ENCODE measurements around the gene ABCG5.

Gene ABCG5

DNA sequence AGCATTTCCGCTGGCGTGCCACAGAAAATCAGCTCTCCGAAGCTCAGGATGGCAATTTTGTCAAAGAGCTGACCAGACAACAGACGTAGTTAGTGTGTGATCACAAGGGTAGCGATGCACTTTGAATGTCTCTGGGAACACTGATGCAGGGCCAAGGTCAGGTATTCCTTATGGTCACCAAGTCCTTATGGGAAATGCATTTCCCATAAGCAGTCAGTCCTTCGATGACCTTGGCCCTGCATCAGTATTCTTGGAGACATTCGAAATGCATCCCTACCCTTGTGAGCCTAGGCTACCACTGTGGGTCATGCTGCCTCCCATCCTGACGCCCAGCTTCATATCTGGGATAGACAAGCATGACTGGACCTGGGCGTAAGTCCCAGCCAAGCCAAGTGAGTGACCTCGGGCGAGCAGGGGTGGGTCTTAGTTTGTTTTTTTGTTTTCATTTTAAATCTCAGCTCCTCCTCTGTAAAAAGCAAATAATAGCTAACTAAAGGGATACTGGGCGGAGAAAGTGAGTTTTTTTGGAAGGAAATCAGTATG, 13.6 kb downstream of the ABCG5 start:
- H2AFZ ChIP-seq (ENCODE audit: low read length, unreplicated experiment), result no peak overlapping the region
- no peak overlapping the region for H3K27ac ChIP-seq (ENCODE audit: low read depth, low read length)
- no peak overlapping the region for H3K4me3 ChIP-seq (ENCODE audit: low read depth, low read length)
- peaks cover 50% of the 10 kb centered on the region for H3K27me3 ChIP-seq (ENCODE audit: insufficient read depth, low read length)
- H3K4me1 ChIP-seq (ENCODE audit: control insufficient read depth, insufficient read depth, low read length, unreplicated experiment), result no peaks in the 10 kb centered on the region
- H3K36me3 ChIP-seq (ENCODE audit: insufficient read depth, low read length), result no peaks in the 10 kb centered on the region
- H3K79me2 ChIP-seq (ENCODE audit: control insufficient read depth, insufficient read depth, low read length, unreplicated experiment), result no peaks in the 10 kb centered on the region

GRCh38 chr2:43824512-43824911, 14.1 kb downstream of the ABCG5 start:
- Histone ChIP-seq H3K36me3 (ENCODE audit: insufficient read depth, low read length) (no peaks in the 10 kb centered on the region), H3K27ac (ENCODE audit: low read depth, low read length) (no peak overlapping the region), H3K4me1 (ENCODE audit: control insufficient read depth, insufficient read depth, low read length, unreplicated experiment) (no peaks in the 10 kb centered on the region), H3K79me2 (ENCODE audit: control insufficient read depth, insufficient read depth, low read length, unreplicated experiment) (no peaks in the 10 kb centered on the region), H2AFZ (ENCODE audit: low read length, unreplicated experiment) (no peak overlapping the region), H3K27me3 (ENCODE audit: insufficient read depth, low read length) (peaks cover 45% of the 10 kb centered on the region), H3K4me3 (ENCODE audit: low read depth, low read length) (no peak overlapping the region)

- peaks cover 1% of the 10 kb centered on the region for H3K4me1 ChIP-seq (ENCODE audit: control insufficient read depth, insufficient read depth, low read length, unreplicated experiment)
- no peaks in the 10 kb centered on the region for H3K36me3 ChIP-seq (ENCODE audit: insufficient read depth, low read length)
- H3K27me3 ChIP-seq (ENCODE audit: insufficient read depth, low read length), result peaks cover 39% of the 10 kb centered on the region
- H3K4me3 ChIP-seq (ENCODE audit: low read depth, low read length), result no peak overlapping the region
- no peak overlapping the region for H3K27ac ChIP-seq (ENCODE audit: low read depth, low read length)
- no peak overlapping the region for H2AFZ ChIP-seq (ENCODE audit: low read length, unreplicated experiment)
- H3K79me2 ChIP-seq (ENCODE audit: control insufficient read depth, insufficient read depth, low read length, unreplicated experiment), result no peaks in the 10 kb centered on the region
Measured at GRCh38 chr2:43823751-43824150, 14.9 kb downstream of the ABCG5 start.

DNA sequence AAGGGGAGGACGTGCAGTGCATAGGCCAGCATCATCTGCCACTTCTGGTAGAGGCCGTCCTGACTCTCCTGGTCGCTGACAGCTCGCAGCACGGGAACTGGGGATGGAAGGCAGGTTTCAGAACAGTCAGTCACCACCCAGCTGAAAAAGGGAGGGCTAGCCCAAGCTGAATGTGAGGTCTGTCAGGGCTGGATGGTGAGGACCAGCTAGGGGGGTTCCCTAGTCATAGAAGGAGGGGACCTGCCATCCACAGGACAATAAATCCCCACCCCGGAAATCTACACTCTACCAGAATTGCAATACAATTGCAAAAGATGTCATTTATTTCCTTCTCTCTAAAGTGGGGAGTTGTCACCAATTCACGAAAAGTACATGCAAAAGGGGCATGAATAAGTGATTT, 15.8 kb downstream of the ABCG5 start:
- peaks cover 4% of the 10 kb centered on the region for H3K4me1 ChIP-seq (ENCODE audit: control insufficient read depth, insufficient read depth, low read length, unreplicated experiment)
- peaks cover 39% of the 10 kb centered on the region for H3K27me3 ChIP-seq (ENCODE audit: insufficient read depth, low read length)
- H3K27ac ChIP-seq (ENCODE audit: low read depth, low read length), result no peak overlapping the region
- no peak overlapping the region for H2AFZ ChIP-seq (ENCODE audit: low read length, unreplicated experiment)
- no peaks in the 10 kb centered on the region for H3K79me2 ChIP-seq (ENCODE audit: control insufficient read depth, insufficient read depth, low read length, unreplicated experiment)
- no peaks in the 10 kb centered on the region for H3K36me3 ChIP-seq (ENCODE audit: insufficient read depth, low read length)
- H3K4me3 ChIP-seq (ENCODE audit: low read depth, low read length), result no peak overlapping the region

DNA sequence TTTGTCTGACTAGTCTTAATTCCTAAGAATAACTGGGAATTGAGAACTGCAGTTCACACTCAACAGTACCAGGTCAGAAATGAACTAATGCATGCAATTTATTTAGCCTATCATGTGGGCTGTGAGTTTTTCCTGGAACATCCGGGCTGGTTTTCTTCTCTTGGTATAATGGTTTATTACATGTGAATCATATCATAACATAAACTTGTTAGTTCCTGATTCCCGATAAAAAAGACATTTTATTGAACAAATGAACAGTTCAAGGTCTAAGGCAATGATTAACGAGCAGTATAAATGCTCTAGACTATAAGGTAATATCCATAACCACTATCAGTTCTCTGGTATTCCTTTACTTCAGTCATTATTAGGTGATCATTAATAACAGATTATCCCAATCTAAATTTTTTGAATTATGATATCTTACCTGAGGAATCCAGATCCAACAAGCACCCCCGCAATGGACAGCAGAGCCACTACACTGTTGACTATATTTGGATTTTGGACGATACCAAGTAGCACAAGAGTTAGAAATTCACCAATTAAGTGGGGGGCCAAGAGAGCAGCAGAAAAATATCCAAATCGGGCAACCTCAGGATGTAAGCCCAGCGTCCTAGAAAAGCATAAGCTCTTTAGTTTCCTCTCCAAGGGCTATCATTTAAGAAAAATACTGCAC, 19.0 kb downstream of the ABCG5 start:
- Histone ChIP-seq H3K27ac (ENCODE audit: low read depth, low read length) (no peak overlapping the region), H2AFZ (ENCODE audit: low read length, unreplicated experiment) (no peak overlapping the region), H3K4me3 (ENCODE audit: low read depth, low read length) (no peak overlapping the region), H3K36me3 (ENCODE audit: insufficient read depth, low read length) (no peaks in the 10 kb centered on the region), H3K79me2 (ENCODE audit: control insufficient read depth, insufficient read depth, low read length, unreplicated experiment) (no peaks in the 10 kb centered on the region), H3K27me3 (ENCODE audit: insufficient read depth, low read length) (peaks cover 37% of the 10 kb centered on the region), H3K4me1 (ENCODE audit: control insufficient read depth, insufficient read depth, low read length, unreplicated experiment) (peaks cover 4% of the 10 kb centered on the region)

GRCh38 chr2:43818761-43819160, 19.9 kb downstream of the ABCG5 start:
- Histone ChIP-seq H3K36me3 (ENCODE audit: insufficient read depth, low read length) (no peaks in the 10 kb centered on the region), H3K27me3 (ENCODE audit: insufficient read depth, low read length) (peaks cover 28% of the 10 kb centered on the region), H3K4me3 (ENCODE audit: low read depth, low read length) (no peak overlapping the region), H2AFZ (ENCODE audit: low read length, unreplicated experiment) (no peak overlapping the region), H3K79me2 (ENCODE audit: control insufficient read depth, insufficient read depth, low read length, unreplicated experiment) (no peaks in the 10 kb centered on the region), H3K4me1 (ENCODE audit: control insufficient read depth, insufficient read depth, low read length, unreplicated experiment) (peaks cover 4% of the 10 kb centered on the region), H3K27ac (ENCODE audit: low read depth, low read length) (no peak overlapping the region)

GRCh38 chr2:43814711-43815110, 23.9 kb downstream of the ABCG5 start:
- no peaks in the 10 kb centered on the region for H3K36me3 ChIP-seq (ENCODE audit: insufficient read depth, low read length)
- H3K27me3 ChIP-seq (ENCODE audit: insufficient read depth, low read length), result no peaks in the 10 kb centered on the region
- H3K27ac ChIP-seq (ENCODE audit: low read depth, low read length), result no peak overlapping the region
- peaks cover 4% of the 10 kb centered on the region for H3K4me1 ChIP-seq (ENCODE audit: control insufficient read depth, insufficient read depth, low read length, unreplicated experiment)
- H3K79me2 ChIP-seq (ENCODE audit: control insufficient read depth, insufficient read depth, low read length, unreplicated experiment), result no peaks in the 10 kb centered on the region
- no peak overlapping the region for H3K4me3 ChIP-seq (ENCODE audit: low read depth, low read length)
- H2AFZ ChIP-seq (ENCODE audit: low read length, unreplicated experiment), result no peak overlapping the region

- Histone ChIP-seq H3K4me1 (ENCODE audit: control insufficient read depth, insufficient read depth, low read length, unreplicated experiment) (no peaks in the 10 kb centered on the region), H3K79me2 (ENCODE audit: control insufficient read depth, insufficient read depth, low read length, unreplicated experiment) (no peaks in the 10 kb centered on the region), H3K27ac (ENCODE audit: low read depth, low read length) (no peak overlapping the region), H2AFZ (ENCODE audit: low read length, unreplicated experiment) (no peak overlapping the region), H3K36me3 (ENCODE audit: insufficient read depth, low read length) (no peaks in the 10 kb centered on the region), H3K27me3 (ENCODE audit: insufficient read depth, low read length) (no peaks in the 10 kb centered on the region), H3K4me3 (ENCODE audit: low read depth, low read length) (no peak overlapping the region)
Measured at GRCh38 chr2:43812947-43813346, 25.7 kb downstream of the ABCG5 start.

DNA sequence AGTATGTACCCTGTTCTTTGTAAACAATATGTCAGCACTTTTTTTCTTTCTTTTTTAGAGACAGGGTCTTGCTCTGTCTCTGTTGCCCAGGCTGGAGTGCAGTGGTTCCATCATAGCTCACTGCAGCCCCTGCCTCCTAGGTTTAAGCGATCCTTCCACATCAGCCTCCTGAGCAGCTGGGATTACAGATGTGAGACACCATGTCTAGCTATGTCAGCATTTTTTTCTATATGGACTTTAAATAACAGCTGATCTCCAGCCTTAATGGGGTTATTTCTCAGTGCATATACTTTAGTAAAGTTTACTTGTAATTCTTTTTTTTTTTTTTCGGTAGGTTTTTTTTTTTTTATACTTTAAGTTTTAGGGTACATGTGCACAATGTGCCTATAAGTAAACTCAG, 26.6 kb downstream of the ABCG5 start:
- Histone ChIP-seq H3K27me3 (ENCODE audit: insufficient read depth, low read length) (no peaks in the 10 kb centered on the region), H3K79me2 (ENCODE audit: control insufficient read depth, insufficient read depth, low read length, unreplicated experiment) (no peaks in the 10 kb centered on the region), H3K4me1 (ENCODE audit: control insufficient read depth, insufficient read depth, low read length, unreplicated experiment) (no peaks in the 10 kb centered on the region), H2AFZ (ENCODE audit: low read length, unreplicated experiment) (no peak overlapping the region), H3K36me3 (ENCODE audit: insufficient read depth, low read length) (no peaks in the 10 kb centered on the region), H3K27ac (ENCODE audit: low read depth, low read length) (no peak overlapping the region), H3K4me3 (ENCODE audit: low read depth, low read length) (no peak overlapping the region)

DNA sequence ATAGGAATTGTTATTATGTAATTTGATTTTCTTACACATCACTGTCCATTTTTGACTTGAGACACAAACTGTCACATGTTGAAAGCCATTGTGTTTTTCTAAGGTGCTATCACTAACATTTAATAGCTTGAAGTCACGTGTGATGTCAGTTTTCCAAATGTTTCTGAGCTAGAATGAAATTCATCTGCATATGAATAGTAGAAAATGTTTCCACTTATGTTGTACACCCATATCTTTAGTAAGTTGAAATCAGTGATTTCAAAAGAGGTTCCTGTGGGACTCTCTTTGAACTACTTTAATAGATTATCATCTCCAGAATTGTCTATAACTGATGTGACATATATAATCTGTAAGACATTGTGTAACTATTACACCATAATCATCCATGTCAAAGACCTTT, 27.8 kb downstream of the ABCG5 start:
- Histone ChIP-seq H3K79me2 (ENCODE audit: control insufficient read depth, insufficient read depth, low read length, unreplicated experiment) (no peaks in the 10 kb centered on the region), H3K4me1 (ENCODE audit: control insufficient read depth, insufficient read depth, low read length, unreplicated experiment) (no peaks in the 10 kb centered on the region), H3K36me3 (ENCODE audit: insufficient read depth, low read length) (no peaks in the 10 kb centered on the region), H3K27me3 (ENCODE audit: insufficient read depth, low read length) (no peaks in the 10 kb centered on the region), H3K27ac (ENCODE audit: low read depth, low read length) (no peak overlapping the region), H3K4me3 (ENCODE audit: low read depth, low read length) (no peak overlapping the region), H2AFZ (ENCODE audit: low read length, unreplicated experiment) (no peak overlapping the region)

- H2AFZ ChIP-seq (ENCODE audit: low read length, unreplicated experiment), result no peak overlapping the region
- H3K27me3 ChIP-seq (ENCODE audit: insufficient read depth, low read length), result no peaks in the 10 kb centered on the region
- no peaks in the 10 kb centered on the region for H3K36me3 ChIP-seq (ENCODE audit: insufficient read depth, low read length)
- no peaks in the 10 kb centered on the region for H3K4me1 ChIP-seq (ENCODE audit: control insufficient read depth, insufficient read depth, low read length, unreplicated experiment)
- H3K4me3 ChIP-seq (ENCODE audit: low read depth, low read length), result no peak overlapping the region
- no peak overlapping the region for H3K27ac ChIP-seq (ENCODE audit: low read depth, low read length)
- no peaks in the 10 kb centered on the region for H3K79me2 ChIP-seq (ENCODE audit: control insufficient read depth, insufficient read depth, low read length, unreplicated experiment)
Measured at GRCh38 chr2:43810452-43810851, 28.2 kb downstream of the ABCG5 start.
